Endothelial cell of umbilical vein (primary cell): ENCODE results near the gene TTLL11. TPM values are rescaled to one million over a fixed set of nuclear protein-coding genes. Genes with fewer than 3 reads are reported as not detected.

Source experiments
- BruUV-seq: library from RNA; stranded (reverse); fragments of 400-500 nt; replicated peaks from 2 replicates; lab custom pipeline; 2021; lab: Mats Ljungman, UMichigan
- CTCF ChIA-PET: fragments of 300-600, 350-600 bp; sonication (Branson Sonifier 250); formaldehyde crosslinking; loops from one replicate; lab custom pipeline; 2021; ENCODE audit warnings: antibody characterized with exemption, inconsistent platforms; lab: Charles Lee
- POLR2A ChIA-PET: fragments of 300-600, 350-600 bp; sonication (Branson Sonifier 250); formaldehyde crosslinking; loops from one replicate; lab custom pipeline; 2021; ENCODE audit warnings: antibody characterized with exemption, inconsistent platforms; lab: Charles Lee
- DNase-seq: peaks from one replicate; pipeline ENCODE4 v3.0.0-alpha.2; 2011; ENCODE audit warnings: low read depth, low spot score
- FAIRE-seq: peaks from 2 replicates; lab custom pipeline; 2011; peaks lifted over from hg19 to GRCh38; lab: Jason Lieb, UNC
- H2AFZ ChIP-seq: 2 replicates; pipeline ENCODE4 v1.6.0; 2012; ENCODE audit warnings: low read depth, low read length, control low read depth, inconsistent platforms
- H3K27ac ChIP-seq: 2 replicates; pipeline ENCODE4 v1.5.1; 2011; ENCODE audit warnings: low read depth, mild to moderate bottlenecking, control low read depth, low read length, moderate library complexity; ENCODE audit not compliant: insufficient read depth
- H3K27me3 ChIP-seq, 2 experiments: 2 replicates each; pipeline versions ENCODE4 v1.6.0 to v1.6.1; 2011; ENCODE audit warnings: low read length in 2 of 2, mixed read lengths in 1 of 2; ENCODE audit not compliant: control insufficient read depth in 2 of 2, insufficient read depth in 2 of 2
- H3K36me3 ChIP-seq, 2 experiments: 2 replicates in 1 of 2; 3 replicates in 1 of 2; pipeline ENCODE4 v1.5.1; 2011; ENCODE audit warnings: low read length in 2 of 2, mild to moderate bottlenecking in 1 of 2, moderate library complexity in 1 of 2; ENCODE audit not compliant: control insufficient read depth in 2 of 2, insufficient read depth in 2 of 2; ENCODE audit errors: extremely low read depth in 1 of 2
- H3K4me1 ChIP-seq: 3 replicates; pipeline ENCODE4 v1.5.1; 2011; ENCODE audit warnings: mild to moderate bottlenecking, low read length; ENCODE audit not compliant: control insufficient read depth, insufficient read depth; ENCODE audit errors: extremely low read depth
- H3K4me2 ChIP-seq: 2 replicates; pipeline ENCODE4 v1.6.1; 2011; ENCODE audit warnings: low read length, control low read depth, mixed read lengths; ENCODE audit not compliant: insufficient read depth
- H3K4me3 ChIP-seq, 3 experiments: fragments of 200-600 bp in 1 of 3; sonication (generic), shearing (Covaris generic) in 1 of 3; replicated peaks in 1 of 3; 2 replicates each; pipeline ENCODE4 v1.5.1; 2011 to 2016; ENCODE audit warnings: control low read depth in 3 of 3, low read length in 3 of 3, mild to moderate bottlenecking in 2 of 3, inconsistent platforms in 1 of 3, low read depth in 1 of 3, moderate library complexity in 1 of 3; ENCODE audit not compliant: insufficient read depth in 1 of 3
- H3K79me2 ChIP-seq: 2 replicates; pipeline ENCODE4 v1.6.0; 2012; ENCODE audit warnings: low read length, inconsistent platforms; ENCODE audit not compliant: control insufficient read depth, insufficient read depth
- H3K9ac ChIP-seq: replicated peaks from 2 replicates; pipeline ENCODE3; 2011; ENCODE audit warnings: low read length, control low read depth; ENCODE audit not compliant: insufficient read depth; ENCODE audit errors: extremely low read depth
- H3K9me1 ChIP-seq: replicated peaks from 3 replicates; pipeline ENCODE4 v1.6.0; 2011; ENCODE audit warnings: mild to moderate bottlenecking, low read length; ENCODE audit not compliant: control insufficient read depth, insufficient read depth; ENCODE audit errors: extremely low read depth
- H3K9me3 ChIP-seq: replicated peaks from 2 replicates; pipeline ENCODE4 v1.5.1; 2012; ENCODE audit warnings: low read length, inconsistent platforms; ENCODE audit not compliant: control insufficient read depth, insufficient read depth
- H4K20me1 ChIP-seq: replicated peaks from 2 replicates; pipeline ENCODE3; 2011; ENCODE audit warnings: mild to moderate bottlenecking, low read length; ENCODE audit not compliant: control insufficient read depth, insufficient read depth; ENCODE audit errors: extremely low read depth
- EZH2 ChIP-seq: IDR thresholded peaks from 2 replicates; pipeline ENCODE4 v1.6.1; 2012; ENCODE audit warnings: borderline replicate concordance, low read depth, mild to moderate bottlenecking, moderate library complexity, low read length, inconsistent platforms; ENCODE audit not compliant: severe bottlenecking
- FOS ChIP-seq: IDR thresholded peaks from 2 replicates; pipeline ENCODE4 v1.6.1; 2011; ENCODE audit warnings: mild to moderate bottlenecking, low read length, moderate library complexity, borderline replicate concordance; ENCODE audit not compliant: insufficient read depth
- GATA2 ChIP-seq: IDR thresholded peaks from 2 replicates; pipeline ENCODE4 v1.7.0; 2011; ENCODE audit warnings: low read depth, mild to moderate bottlenecking, moderate library complexity, mixed read lengths, low read length; ENCODE audit not compliant: insufficient read length, insufficient read depth
- JUN ChIP-seq: IDR thresholded peaks from 2 replicates; pipeline ENCODE4 v1.6.1; 2011; ENCODE audit warnings: borderline replicate concordance, low read depth; ENCODE audit not compliant: insufficient read length, insufficient read depth
- MAX ChIP-seq: IDR thresholded peaks from 2 replicates; pipeline ENCODE4 v1.6.1; 2011; ENCODE audit not compliant: insufficient read depth, insufficient read length
- MYC ChIP-seq: IDR thresholded peaks from one replicate; pipeline ENCODE4 v1.6.1; 2011; ENCODE audit warnings: mild to moderate bottlenecking, low read depth, low read length
- POLR2A ChIP-seq: IDR thresholded peaks from 2 replicates; pipeline ENCODE4 v1.6.1; 2012; ENCODE audit warnings: low read depth, mild to moderate bottlenecking, control low read depth, low read length
- POLR2AphosphoS5 ChIP-seq: IDR thresholded peaks from 2 replicates; pipeline ENCODE4 v1.6.1; 2012; ENCODE audit warnings: low read depth, mild to moderate bottlenecking, control low read depth, low read length, moderate library complexity; ENCODE audit not compliant: insufficient read depth
- dilution Hi-C: fragments of 300-500 bp; cut with MboI; formaldehyde crosslinking; loops from one replicate; pipeline ENCODE4 v1.15.0; 2019; ENCODE audit warnings: low sequenced_read_pairs; ENCODE audit not compliant: extremely low pct_ligation_motif_present
- intact Hi-C: fragments of 100-400 bp; cut with micrococcal nuclease; formaldehyde crosslinking; loops from one replicate; pipeline ENCODE4 v1.10.0; 2022
- polyA plus RNA-seq, 4 experiments: library from polyadenylated mRNA; depleted of rRNA in 3 of 4; stranded (reverse) in 3 of 4; unstranded in 1 of 4; fragments of >200 nt; gene quantifications; 2 replicates each; pipeline versions ENCODE4 v1.2.1 to v1.2.3, GENCODE V29; 2011 to 2012; ENCODE audit warnings: missing spikeins in 1 of 4
- total RNA-seq: library from RNA; stranded (reverse); gene quantifications from 2 replicates; pipeline ENCODE4 v1.2.3, GENCODE V29; 2021
- TF ChIP-seq, protein P1 (sequence below), 2 donors: IDR thresholded peaks; 1 replicate in 1 of 2; 2 replicates in 1 of 2; pipeline ENCODE4 v1.5.1; 2011; ENCODE audit warnings: low read length in 2 of 2, mild to moderate bottlenecking in 2 of 2, moderate library complexity in 2 of 2, control low read depth in 1 of 2, inconsistent platforms in 1 of 2, low read depth in 1 of 2; ENCODE audit not compliant: insufficient read depth in 1 of 2; ENCODE audit errors: extremely low read depth in 1 of 2

TTLL11 gene
- total and polyA plus RNA-seq, 2 donors (not counting 3 experiments of a cell fraction or from before 2014, with no cell fraction given): 4.9 to 5.1 TPM

GRCh38 chr9:121910491-121911040 lies 182.5 kb downstream of the TTLL11 start:
- FAIRE-seq (peak; percentile 15), DNase-seq (peak; percentile 52)
- no peaks in the 10 kb centered on the region for H3K27me3 ChIP-seq
- ChIA-PET CTCF (no interaction called here), POLR2A (no interaction called here)
- dilution Hi-C loops: no loop called here
- no peaks in the 10 kb centered on the region for H3K79me2 ChIP-seq
- H4K20me1 ChIP-seq: peaks cover 2% of the 10 kb centered on the region
- H2AFZ ChIP-seq: no peak overlapping the region
- no peak overlapping the region for H3K4me3 ChIP-seq
- no peak overlapping the region for H3K9ac ChIP-seq
- no TSS peak for BruUV-seq
- no peak overlapping the region for H3K27ac ChIP-seq
- peaks cover 8% of the 10 kb centered on the region for H3K4me1 ChIP-seq
- intact Hi-C loops: no loop called here
- H3K4me2 ChIP-seq: peak overlapping the region; percentile 19
- TF ChIP-seq MYC (no peak), FOS (no peak), MAX (no peak), GATA2 (no peak), POLR2AphosphoS5 (no peak), POLR2A (no peak), JUN (no peak), EZH2 (no peak)
- TF ChIP-seq, protein P1, sequence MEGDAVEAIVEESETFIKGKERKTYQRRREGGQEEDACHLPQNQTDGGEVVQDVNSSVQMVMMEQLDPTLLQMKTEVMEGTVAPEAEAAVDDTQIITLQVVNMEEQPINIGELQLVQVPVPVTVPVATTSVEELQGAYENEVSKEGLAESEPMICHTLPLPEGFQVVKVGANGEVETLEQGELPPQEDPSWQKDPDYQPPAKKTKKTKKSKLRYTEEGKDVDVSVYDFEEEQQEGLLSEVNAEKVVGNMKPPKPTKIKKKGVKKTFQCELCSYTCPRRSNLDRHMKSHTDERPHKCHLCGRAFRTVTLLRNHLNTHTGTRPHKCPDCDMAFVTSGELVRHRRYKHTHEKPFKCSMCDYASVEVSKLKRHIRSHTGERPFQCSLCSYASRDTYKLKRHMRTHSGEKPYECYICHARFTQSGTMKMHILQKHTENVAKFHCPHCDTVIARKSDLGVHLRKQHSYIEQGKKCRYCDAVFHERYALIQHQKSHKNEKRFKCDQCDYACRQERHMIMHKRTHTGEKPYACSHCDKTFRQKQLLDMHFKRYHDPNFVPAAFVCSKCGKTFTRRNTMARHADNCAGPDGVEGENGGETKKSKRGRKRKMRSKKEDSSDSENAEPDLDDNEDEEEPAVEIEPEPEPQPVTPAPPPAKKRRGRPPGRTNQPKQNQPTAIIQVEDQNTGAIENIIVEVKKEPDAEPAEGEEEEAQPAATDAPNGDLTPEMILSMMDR (IDR thresholded peaks at IDR 0.05; ENCODE audit: extremely low read depth in 1 of 2, insufficient read depth in 1 of 2, low read depth in 1 of 2, low read length in 2 of 2): no peak
- no peaks in the 10 kb centered on the region for H3K9me3 ChIP-seq
- H3K36me3 ChIP-seq: no peaks in the 10 kb centered on the region
- no peaks in the 10 kb centered on the region for H3K9me1 ChIP-seq
